Lower leg skin (tissue), 3 donors: ENCODE data around the gene CASTOR2.

Source experiments
- POLR2A ChIP-seq, 2 donors: fragments of 450-650 bp; IDR thresholded peaks; one replicate each; pipeline ENCODE4 v1.6.1; 2016 to 2017; ENCODE audit warnings: antibody characterized with exemption in 2 of 2, mild to moderate bottlenecking in 1 of 2, moderate library complexity in 1 of 2
- TF ChIP-seq, protein P1 (sequence below), 3 donors: fragments of 450-650 bp; IDR thresholded peaks; one replicate each; pipeline ENCODE4 v1.5.1; 2016; ENCODE audit warnings: antibody characterized with exemption in 3 of 3, mild to moderate bottlenecking in 3 of 3, moderate library complexity in 2 of 3

GRCh38 chr7:74993121-74993520 lies 28.6 kb downstream of the CASTOR2 start:
- TF ChIP-seq, protein P1, sequence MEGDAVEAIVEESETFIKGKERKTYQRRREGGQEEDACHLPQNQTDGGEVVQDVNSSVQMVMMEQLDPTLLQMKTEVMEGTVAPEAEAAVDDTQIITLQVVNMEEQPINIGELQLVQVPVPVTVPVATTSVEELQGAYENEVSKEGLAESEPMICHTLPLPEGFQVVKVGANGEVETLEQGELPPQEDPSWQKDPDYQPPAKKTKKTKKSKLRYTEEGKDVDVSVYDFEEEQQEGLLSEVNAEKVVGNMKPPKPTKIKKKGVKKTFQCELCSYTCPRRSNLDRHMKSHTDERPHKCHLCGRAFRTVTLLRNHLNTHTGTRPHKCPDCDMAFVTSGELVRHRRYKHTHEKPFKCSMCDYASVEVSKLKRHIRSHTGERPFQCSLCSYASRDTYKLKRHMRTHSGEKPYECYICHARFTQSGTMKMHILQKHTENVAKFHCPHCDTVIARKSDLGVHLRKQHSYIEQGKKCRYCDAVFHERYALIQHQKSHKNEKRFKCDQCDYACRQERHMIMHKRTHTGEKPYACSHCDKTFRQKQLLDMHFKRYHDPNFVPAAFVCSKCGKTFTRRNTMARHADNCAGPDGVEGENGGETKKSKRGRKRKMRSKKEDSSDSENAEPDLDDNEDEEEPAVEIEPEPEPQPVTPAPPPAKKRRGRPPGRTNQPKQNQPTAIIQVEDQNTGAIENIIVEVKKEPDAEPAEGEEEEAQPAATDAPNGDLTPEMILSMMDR (IDR thresholded peaks at IDR 0.05) = no peak
- TF ChIP-seq POLR2A (IDR thresholded peaks at IDR 0.05) = no peak
